Spinal cord (tissue), 10 donors: ENCODE data around the gene EFCAB13. TPM values are rescaled to one million over a fixed set of nuclear protein-coding genes. Genes with fewer than 3 reads are reported as not detected.
"Not testable (repeated sequence)": the region's sequence is repeated elsewhere in the genome, so short reads cannot be mapped to it uniquely, and the experiment has no call there.

Experiments
- DNase-seq, 6 donors: peaks; one replicate each; pipeline versions ENCODE4 v3.0.0 to v3.0.0-alpha.2; 2013 to 2015; ENCODE audit warnings: low spot score in 6 of 6, low read depth in 4 of 6
- H3K27ac ChIP-seq: one replicate; pipeline ENCODE4 v1.5.1; 2013; ENCODE audit warnings: low read depth, low read length, control low read depth
- H3K27me3 ChIP-seq: one replicate; pipeline ENCODE4 v1.6.1; 2013; ENCODE audit warnings: low read length; ENCODE audit not compliant: control insufficient read depth, insufficient read depth
- H3K36me3 ChIP-seq: one replicate; pipeline ENCODE4 v1.6.1; 2013; ENCODE audit warnings: low read length; ENCODE audit not compliant: control insufficient read depth, insufficient read depth
- H3K4me1 ChIP-seq: one replicate; pipeline ENCODE4 v1.6.1; 2013; ENCODE audit warnings: low read length; ENCODE audit not compliant: control insufficient read depth, insufficient read depth
- H3K4me3 ChIP-seq: one replicate; pipeline ENCODE4 v1.5.1; 2013; ENCODE audit warnings: low read depth, low read length, control low read depth
- H3K9me3 ChIP-seq: one replicate; pipeline ENCODE4 v1.6.1; 2013; ENCODE audit warnings: low read length; ENCODE audit not compliant: control insufficient read depth, insufficient read depth
- WGBS: methylation state at CpG from one replicate; pipeline ENCODE4 v1.1.5; 2013; ENCODE audit warnings: missing lambda C conversion rate; ENCODE audit not compliant: insufficient coverage; 5-methylcytosine and 5-hydroxymethylcytosine counted together
- polyA plus RNA-seq, 2 donors: library from polyadenylated mRNA; unstranded; fragments of 120-200 nt; gene quantifications; one replicate each; pipeline ENCODE4 v1.2.1, GENCODE V29; 2013; ENCODE audit not compliant: insufficient read length in 2 of 2
- total RNA-seq, 2 donors: library from RNA; depleted of rRNA in 1 of 2; stranded (reverse); fragments of 120-200 nt in 1 of 2; fragments of >200 nt in 1 of 2; gene quantifications; one replicate each; pipeline versions ENCODE4 v1.2.3 to v1.2.4, GENCODE V29; 2013 to 2014
- donor health status: healthy.

EFCAB13 gene
- total and polyA plus RNA-seq, 4 donors: 3.7 to 11.8 (median 7.1) TPM

- WGBS: no CpG with 5 or more reads among the region's 1 CpG
- no peak overlapping the region for H3K27ac ChIP-seq
- no peaks in the 10 kb centered on the region for H3K36me3 ChIP-seq
- H3K9me3 ChIP-seq: no peaks in the 10 kb centered on the region
- DNase-seq: no peak
- no peaks in the 10 kb centered on the region for H3K4me1 ChIP-seq
- H3K4me3 ChIP-seq: no peak overlapping the region
- H3K27me3 ChIP-seq: no peaks in the 10 kb centered on the region
These were observed 34.9 kb downstream of the EFCAB13 start for GRCh38 chr17:47358652-47359051.

DNA sequence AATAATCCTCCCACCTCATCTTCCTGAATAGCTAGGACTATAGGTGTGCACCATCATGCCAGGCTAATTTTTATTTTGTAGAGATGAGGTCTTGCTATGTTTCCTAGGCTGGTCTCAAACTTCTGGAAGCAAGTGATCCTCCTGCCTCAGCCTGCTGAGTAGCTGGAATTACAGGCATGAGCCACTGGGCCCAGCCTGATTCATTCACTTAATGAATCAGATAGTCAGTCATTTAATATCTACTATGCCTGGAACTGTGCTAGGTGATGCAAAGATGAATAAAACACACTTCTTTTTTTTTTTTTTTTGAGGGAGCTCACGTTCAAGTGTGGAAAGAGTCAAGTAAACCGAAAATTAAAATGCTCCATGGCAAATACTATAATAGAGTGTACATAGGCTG, 39.4 kb downstream of the EFCAB13 start:
- Histone ChIP-seq H3K9me3 (no peaks in the 10 kb centered on the region), H3K4me3 (no peak overlapping the region), H3K4me1 (no peaks in the 10 kb centered on the region), H3K27ac (no peak overlapping the region), H3K36me3 (no peaks in the 10 kb centered on the region), H3K27me3 (no peaks in the 10 kb centered on the region)
- no CpG with 5 or more reads among the region's 2 CpGs for WGBS
- DNase-seq: no peak

- Histone ChIP-seq H3K27me3 (no peaks in the 10 kb centered on the region), H3K4me3 (no peak overlapping the region), H3K9me3 (no peaks in the 10 kb centered on the region), H3K4me1 (no peaks in the 10 kb centered on the region), H3K27ac (no peak overlapping the region), H3K36me3 (no peaks in the 10 kb centered on the region)
- DNase-seq: no peak
- 94% methylated on average over 6 of the region's 10 CpGs for WGBS
These were observed 43.5 kb downstream of the EFCAB13 start for GRCh38 chr17:47367257-47367656.

DNA sequence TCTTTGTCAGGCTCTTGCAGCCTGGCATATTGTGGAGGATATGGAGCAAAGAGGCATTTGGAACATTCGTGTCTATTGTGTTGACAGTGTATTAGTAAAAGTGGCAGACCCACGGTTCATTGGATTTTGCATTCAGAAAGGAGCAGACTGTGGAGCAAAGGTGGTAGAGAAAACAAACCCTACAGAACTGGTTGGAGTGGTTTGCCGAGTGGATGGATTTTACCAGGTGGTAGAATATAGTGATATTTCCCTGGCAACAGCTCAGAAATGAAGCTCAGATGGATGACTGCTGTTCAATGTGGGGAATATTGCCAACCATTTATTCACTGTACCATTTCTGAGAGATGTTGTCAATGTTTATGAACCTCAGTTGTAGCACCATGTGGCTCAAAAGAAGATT, 44.5 kb downstream of the EFCAB13 start:
- Histone ChIP-seq H3K4me1 (no peaks in the 10 kb centered on the region), H3K9me3 (peaks cover 5% of the 10 kb centered on the region), H3K4me3 (no peak overlapping the region), H3K36me3 (no peaks in the 10 kb centered on the region), H3K27ac (no peak overlapping the region), H3K27me3 (no peaks in the 10 kb centered on the region)
- 61% methylated on average over 2 of the region's 3 CpGs for WGBS
- peak in 1 of 6 donors; percentile 3 for DNase-seq

- H3K4me1 ChIP-seq, H3K27me3 ChIP-seq, DNase-seq, H3K9me3 ChIP-seq, H3K27ac ChIP-seq, H3K36me3 ChIP-seq, H3K4me3 ChIP-seq: not testable (repeated sequence)
- WGBS: no CpG with 5 or more reads among the region's 3 CpGs
These were observed 47.1 kb downstream of the EFCAB13 start for GRCh38 chr17:47370899-47371298.

- H3K27ac ChIP-seq: no peak overlapping the region
- no CpG with 5 or more reads among the region's 1 CpG for WGBS
- DNase-seq: no peak
These were observed 49.2 kb downstream of the EFCAB13 start for GRCh38 chr17:47373002-47373401.

GRCh38 chr17:47376247-47376646, 52.5 kb downstream of the EFCAB13 start:
- no peak for DNase-seq
- Histone ChIP-seq H3K4me3 (no peak overlapping the region), H3K27me3 (no peaks in the 10 kb centered on the region), H3K4me1 (no peaks in the 10 kb centered on the region), H3K27ac (no peak overlapping the region), H3K36me3 (no peaks in the 10 kb centered on the region), H3K9me3 (peaks cover 6% of the 10 kb centered on the region)
- no CpG with 5 or more reads among the region's 1 CpG for WGBS

More at GRCh38 chr17:47373002-47373401, 49.2 kb downstream of the EFCAB13 start:
- H3K9me3 ChIP-seq: peaks cover 6% of the 10 kb centered on the region
- no peaks in the 10 kb centered on the region for H3K4me1 ChIP-seq
- H3K27me3 ChIP-seq: no peaks in the 10 kb centered on the region
- H3K4me3 ChIP-seq: no peak overlapping the region
- H3K36me3 ChIP-seq: no peaks in the 10 kb centered on the region

GRCh38 chr17:47388825-47389224, 65.1 kb downstream of the EFCAB13 start:
- Histone ChIP-seq H3K9me3 (peaks cover 1% of the 10 kb centered on the region), H3K27me3 (no peaks in the 10 kb centered on the region)
- no peak for DNase-seq

GRCh38 chr17:47397532-47398128, 73.9 kb downstream of the EFCAB13 start:
- not testable (repeated sequence) for H3K27me3 ChIP-seq, H3K4me1 ChIP-seq, H3K27ac ChIP-seq, H3K4me3 ChIP-seq, DNase-seq, H3K9me3 ChIP-seq, H3K36me3 ChIP-seq
- 100% methylated on average over 8 of the region's 49 CpGs for WGBS

More at GRCh38 chr17:47388825-47389224, 65.1 kb downstream of the EFCAB13 start:
- Histone ChIP-seq H3K4me3 (no peak overlapping the region), H3K27ac (no peak overlapping the region), H3K4me1 (no peaks in the 10 kb centered on the region), H3K36me3 (no peaks in the 10 kb centered on the region)

DNA sequence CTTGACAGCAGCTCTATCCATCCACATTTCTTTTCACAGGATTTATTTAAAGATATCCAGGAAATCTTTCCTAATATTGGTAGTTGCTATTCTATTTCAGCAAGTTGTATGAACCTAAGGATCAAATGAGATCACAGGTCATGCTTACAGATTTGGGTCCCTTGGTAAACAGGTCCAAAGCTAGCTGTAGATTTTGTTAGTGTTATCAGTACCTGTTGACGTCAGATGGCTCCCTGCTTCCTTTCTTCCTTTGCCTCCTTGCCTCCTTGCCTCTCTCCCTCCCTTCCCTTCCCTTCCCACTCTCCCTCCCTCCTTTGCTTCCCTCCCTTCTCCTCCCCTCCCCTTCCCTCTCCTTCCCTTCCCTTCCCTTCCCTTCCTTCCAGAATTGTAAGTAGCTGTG, 76.6 kb downstream of the EFCAB13 start:
- H3K4me3 ChIP-seq: no peak overlapping the region
- no CpG with 5 or more reads among the region's 1 CpG for WGBS
- H3K9me3 ChIP-seq: no peaks in the 10 kb centered on the region
- H3K4me1 ChIP-seq: no peaks in the 10 kb centered on the region
- H3K27ac ChIP-seq: no peak overlapping the region
- H3K27me3 ChIP-seq: no peaks in the 10 kb centered on the region
- H3K36me3 ChIP-seq: no peaks in the 10 kb centered on the region
- no peak for DNase-seq
